Measurements from ENCODE around the gene HK1. TPM values are rescaled to one million over a fixed set of nuclear protein-coding genes. Genes with fewer than 3 reads are reported as not detected.
A peak's percentile ranks its signal among the peaks of the same experiment; 100 is the strongest.
"Not testable (repeated sequence)": the region's sequence is repeated elsewhere in the genome, so short reads cannot be mapped to it uniquely, and the experiment has no call there.

HK1 gene
- total RNA-seq, 1 donor from 2014 or later = 133 TPM

- ATAC-seq = no peak
Observed at GRCh38 chr10:69425041-69425440, 146.7 kb downstream of the HK1 start.

- peak; percentile 45 for ATAC-seq
Observed at GRCh38 chr10:69425511-69426298, 147.4 kb downstream of the HK1 start.

GRCh38 chr10:69426376-69426727 is 148.1 kb downstream of the HK1 start:
- ATAC-seq = peak; percentile 14

- ATAC-seq = no peak
Observed at GRCh38 chr10:69428165-69428564, 149.9 kb downstream of the HK1 start.

- no peak for ATAC-seq
Observed at GRCh38 chr10:69434169-69434568, 155.9 kb downstream of the HK1 start.

- ATAC-seq = no peak
Observed at GRCh38 chr10:69434926-69435325, 156.6 kb downstream of the HK1 start.

GRCh38 chr10:69435966-69436520 is 157.7 kb downstream of the HK1 start:
- no peak for ATAC-seq

- ATAC-seq = peak; percentile 79
Observed at GRCh38 chr10:69437321-69438259, 159.3 kb downstream of the HK1 start.

GRCh38 chr10:69438536-69439349 is 160.4 kb downstream of the HK1 start:
- ATAC-seq = peak; percentile 70

- peak; percentile 81 for ATAC-seq
Observed at GRCh38 chr10:69439350-69439739, 161.0 kb downstream of the HK1 start.

- peak; percentile 40 for ATAC-seq
Observed at GRCh38 chr10:69439813-69440506, 161.7 kb downstream of the HK1 start.

- ATAC-seq = no peak
Observed at GRCh38 chr10:69443354-69443753, 165.1 kb downstream of the HK1 start.

GRCh38 chr10:69445041-69445440 is 166.7 kb downstream of the HK1 start:
- no peak for ATAC-seq

GRCh38 chr10:69446229-69446628 is 167.9 kb downstream of the HK1 start:
- no peak for ATAC-seq

GRCh38 chr10:69446650-69447151 is 168.4 kb downstream of the HK1 start:
- peak; percentile 69 for ATAC-seq

GRCh38 chr10:69449841-69450240 is 171.5 kb downstream of the HK1 start:
- peak; percentile 24 for ATAC-seq

GRCh38 chr10:69450395-69450794 is 172.1 kb downstream of the HK1 start:
- ATAC-seq = not testable (repeated sequence)

GRCh38 chr10:69451209-69451783 is 173.0 kb downstream of the HK1 start, which contains the start of gene TSPAN15:
TSPAN15 (plus strand) TSS chr10:69451465; CDS start chr10:69451595, 130 bp downstream.
- ATAC-seq = peak; percentile 82
